Spleen (tissue), 7 donors: ENCODE results near the gene FAM81B.

Experiments used
- CTCF ChIP-seq, 11 experiments: fragments of 200-600 bp in 7 of 11; fragments of 450-650 bp in 4 of 11; sonication (generic) in 4 of 11; IDR thresholded peaks in 8 of 11; conservative IDR thresholded peaks in 3 of 11; 1 replicate in 7 of 11; 2 replicates in 4 of 11; pipeline versions ENCODE4 v1.4.0 to v1.8.0; 2016 to 2021; ENCODE audit warnings: antibody characterized with exemption in 11 of 11, inconsistent platforms in 4 of 11, mild to moderate bottlenecking in 1 of 11
- POLR2A ChIP-seq, 3 donors: fragments of 450-650 bp; IDR thresholded peaks; one replicate each; pipeline ENCODE4 v1.5.1; 2017; ENCODE audit warnings: antibody characterized with exemption in 3 of 3, mild to moderate bottlenecking in 1 of 3
- donor health status: DM: no; HTN: no; CAD: no; lungs with moderate emphysema.
- donor health status: DM: no; HTN: no; CAD: no.
- donor health status: DM: no; HTN: no; CAD: no.

GRCh38 chr5:95350631-95351030, 40.5 kb upstream of the FAM81B start:
- TF ChIP-seq CTCF (IDR thresholded peaks at IDR 0.05 in 8 of 11, conservative IDR thresholded peaks at IDR 0.05 in 3 of 11) (no peak), POLR2A (IDR thresholded peaks at IDR 0.05) (no peak)
